Cardiac septum (tissue), 1 donor: ENCODE results near the gene PCCA. TPM values are rescaled to one million over a fixed set of nuclear protein-coding genes. Genes with fewer than 3 reads are reported as not detected.
"Not testable (repeated sequence)": the region's sequence is repeated elsewhere in the genome, so short reads cannot be mapped to it uniquely, and the experiment has no call there.

ENCODE experiments used
- DNase-seq: peaks from one replicate; pipeline ENCODE4 v3.0.0-alpha.2; 2020; ENCODE audit warnings: low spot score
- intact Hi-C: fragments of 100-400 bp; cut with DNase I; formaldehyde crosslinking; loops from one replicate; pipeline ENCODE4 v1.14.0; 2022
- long read RNA-seq: library from polyadenylated mRNA; unstranded; transcript quantifications from one replicate; pipeline ENCODE4 v2.0.0, GENCODE V29; 2021
- total RNA-seq: library from RNA; stranded (reverse); fragmentation: NEBNext Ultra II Directional; extraction: Animal tissue kit (Norgen Biotek cat#: 25700); gene quantifications from one replicate; pipeline ENCODE4 v1.2.1, GENCODE V29; 2021
- donor health status: DM: no; HTN: no; CAD: no.

Gene PCCA, protein sequence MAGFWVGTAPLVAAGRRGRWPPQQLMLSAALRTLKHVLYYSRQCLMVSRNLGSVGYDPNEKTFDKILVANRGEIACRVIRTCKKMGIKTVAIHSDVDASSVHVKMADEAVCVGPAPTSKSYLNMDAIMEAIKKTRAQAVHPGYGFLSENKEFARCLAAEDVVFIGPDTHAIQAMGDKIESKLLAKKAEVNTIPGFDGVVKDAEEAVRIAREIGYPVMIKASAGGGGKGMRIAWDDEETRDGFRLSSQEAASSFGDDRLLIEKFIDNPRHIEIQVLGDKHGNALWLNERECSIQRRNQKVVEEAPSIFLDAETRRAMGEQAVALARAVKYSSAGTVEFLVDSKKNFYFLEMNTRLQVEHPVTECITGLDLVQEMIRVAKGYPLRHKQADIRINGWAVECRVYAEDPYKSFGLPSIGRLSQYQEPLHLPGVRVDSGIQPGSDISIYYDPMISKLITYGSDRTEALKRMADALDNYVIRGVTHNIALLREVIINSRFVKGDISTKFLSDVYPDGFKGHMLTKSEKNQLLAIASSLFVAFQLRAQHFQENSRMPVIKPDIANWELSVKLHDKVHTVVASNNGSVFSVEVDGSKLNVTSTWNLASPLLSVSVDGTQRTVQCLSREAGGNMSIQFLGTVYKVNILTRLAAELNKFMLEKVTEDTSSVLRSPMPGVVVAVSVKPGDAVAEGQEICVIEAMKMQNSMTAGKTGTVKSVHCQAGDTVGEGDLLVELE
- total RNA-seq: 51.2 TPM
- long read RNA-seq, transcript PCCA-202 (24 exons, 2,494 nt): major isoform, 58 of 89 reads
- long read RNA-seq, transcript PCCA-201 (23 exons, 2,418 nt): minor isoform, 7 of 89 reads
- long read RNA-seq, partial matches to known transcripts: 4 of 89 reads
- long read RNA-seq, other reads (novel, unspliced or antisense): 20 of 89 reads

DNA sequence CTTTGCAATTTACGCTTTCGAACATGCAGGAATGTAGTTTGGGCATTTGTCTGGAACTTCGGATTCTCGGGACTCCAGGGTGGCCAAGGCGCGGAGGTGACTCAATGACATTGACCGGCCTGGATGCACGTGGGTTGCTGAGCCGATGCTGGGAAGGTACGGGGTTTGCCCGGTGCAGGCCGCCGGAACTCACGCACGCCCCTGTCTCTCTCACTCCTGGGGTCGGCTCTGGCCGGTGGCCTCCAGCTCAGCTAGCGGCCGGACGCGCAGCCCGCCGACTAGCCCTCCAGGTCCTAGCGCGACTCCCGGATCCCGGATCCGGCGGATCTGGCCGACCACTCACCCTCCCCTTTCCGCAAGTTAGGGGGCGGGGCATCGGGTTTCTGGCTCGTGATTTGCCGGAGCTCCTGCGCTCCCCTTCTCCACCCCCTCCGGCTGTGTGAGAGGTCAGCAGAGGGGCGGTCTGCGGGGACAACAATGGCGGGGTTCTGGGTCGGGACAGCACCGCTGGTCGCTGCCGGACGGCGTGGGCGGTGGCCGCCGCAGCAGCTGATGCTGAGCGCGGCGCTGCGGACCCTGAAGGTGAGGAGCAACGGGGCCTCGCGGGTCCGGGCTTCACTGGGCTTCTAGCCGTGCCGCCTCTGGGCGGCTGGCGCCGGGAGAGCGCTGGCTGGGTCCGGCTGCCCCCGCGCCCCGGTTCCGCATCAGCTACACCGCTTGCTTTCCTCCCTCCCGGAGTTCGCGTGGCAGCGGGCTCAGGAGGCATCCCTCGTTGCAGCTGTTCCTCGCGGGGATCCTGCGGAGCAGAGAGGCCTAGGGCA, at the start of gene PCCA:
Gene PCCA (plus strand): TSS at position 450 of the 821 bp plus-strand sequence. CDS start 28 bp downstream, at position 478.
- intact Hi-C loops: no loop called here
- DNase-seq: peak; percentile 96

DNA sequence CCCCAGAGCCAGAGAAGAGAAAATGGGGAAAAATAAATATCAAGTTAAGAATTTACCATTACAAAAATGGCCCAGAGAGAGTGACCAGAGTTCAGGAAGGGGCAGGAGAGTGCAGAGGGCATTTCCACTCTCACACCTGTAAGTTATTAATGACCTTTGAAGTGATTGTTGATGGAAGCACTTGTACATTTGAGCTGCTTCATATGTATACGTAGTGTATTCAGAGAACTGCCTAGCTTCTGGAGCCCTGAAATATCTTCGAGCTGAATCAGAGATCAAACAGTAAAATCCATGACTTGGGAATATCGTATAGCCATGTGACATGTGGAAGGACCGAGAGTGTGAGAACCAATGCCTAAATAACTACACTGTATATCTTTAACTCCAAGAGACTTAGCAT, 49.2 kb upstream of the PCCA start:
- DNase-seq: no peak
- intact Hi-C loops: no loop called here

DNA sequence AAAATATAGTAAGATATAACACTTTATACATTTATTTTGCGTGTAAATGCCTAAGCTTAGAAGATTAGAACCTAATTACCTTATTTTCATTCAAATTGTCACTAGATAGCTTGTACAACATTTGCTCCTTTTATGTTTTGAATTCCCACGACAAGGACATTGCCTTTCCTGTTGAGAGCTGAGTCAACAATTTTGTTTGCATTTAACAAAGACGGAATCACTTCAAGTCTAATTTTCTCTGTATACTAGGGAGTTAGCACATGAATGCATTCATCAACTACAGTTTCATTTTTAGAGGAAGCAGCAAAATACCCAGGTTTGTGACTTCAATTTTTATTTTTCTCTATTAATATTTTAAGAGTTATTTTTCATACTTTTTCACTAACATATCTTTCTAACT, 48.7 kb upstream of the PCCA start:
- intact Hi-C loops: no loop called here
- no peak for DNase-seq

DNA sequence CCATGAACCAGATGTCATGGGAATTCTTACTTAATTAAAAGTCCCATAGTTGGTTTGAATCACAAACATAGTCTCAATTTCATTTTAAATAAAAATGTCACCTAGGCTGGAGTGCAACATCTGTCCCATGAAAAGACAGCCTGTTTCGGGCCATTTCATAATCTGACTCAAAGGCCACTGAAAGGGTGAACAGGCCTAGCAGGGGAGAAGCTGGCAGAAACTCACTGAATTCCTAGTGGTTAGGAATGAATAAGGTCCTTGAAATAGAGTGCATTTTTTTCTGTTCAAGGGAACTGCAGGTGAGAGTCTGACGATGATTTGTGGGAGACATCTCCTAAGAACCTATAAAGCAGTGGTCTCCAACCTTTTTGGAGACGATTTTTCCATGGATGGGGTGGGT, 44.0 kb upstream of the PCCA start:
- intact Hi-C loops: no loop called here
- no peak for DNase-seq

DNA sequence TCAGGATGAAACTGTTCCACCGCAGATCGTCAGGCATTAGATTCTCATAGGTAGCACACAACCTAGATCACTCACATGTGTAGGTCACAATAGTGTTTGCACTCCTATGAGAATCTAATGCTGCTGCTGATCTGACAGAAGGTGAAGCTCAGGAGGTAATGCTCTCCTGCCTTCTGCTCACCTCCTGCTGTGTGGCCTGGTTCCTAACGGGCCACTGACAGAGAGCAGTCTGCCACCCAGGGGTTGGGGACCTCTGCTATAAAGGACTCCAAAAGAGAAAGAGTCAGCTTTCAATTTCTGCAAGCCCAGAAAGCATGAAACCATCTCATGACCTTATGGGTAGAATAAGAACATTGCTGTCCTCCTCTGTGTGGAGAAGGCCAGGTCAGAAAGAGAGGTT, 43.5 kb upstream of the PCCA start:
- no peak for DNase-seq
- intact Hi-C loops: no loop called here

DNA sequence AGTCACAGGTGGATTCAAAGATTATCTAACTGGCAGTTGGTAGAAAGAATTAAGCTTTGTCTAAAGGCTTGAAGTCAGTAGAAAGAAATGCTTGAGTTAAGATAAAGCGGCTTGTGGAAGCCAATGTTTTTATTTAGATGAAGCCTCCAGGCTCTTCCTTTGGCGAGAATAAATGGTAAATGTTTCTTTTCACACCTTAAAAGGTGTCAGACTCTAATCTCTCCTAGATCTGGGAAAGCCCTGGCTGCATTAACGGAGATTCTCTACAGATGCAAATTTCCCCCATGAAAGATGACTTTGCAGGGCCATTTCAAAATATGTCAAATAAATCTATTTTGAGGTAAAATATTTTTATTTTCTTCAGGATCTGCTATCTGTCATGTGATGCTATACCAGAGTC, 37.8 kb upstream of the PCCA start:
- intact Hi-C loops: no loop called here
- no peak for DNase-seq

DNA sequence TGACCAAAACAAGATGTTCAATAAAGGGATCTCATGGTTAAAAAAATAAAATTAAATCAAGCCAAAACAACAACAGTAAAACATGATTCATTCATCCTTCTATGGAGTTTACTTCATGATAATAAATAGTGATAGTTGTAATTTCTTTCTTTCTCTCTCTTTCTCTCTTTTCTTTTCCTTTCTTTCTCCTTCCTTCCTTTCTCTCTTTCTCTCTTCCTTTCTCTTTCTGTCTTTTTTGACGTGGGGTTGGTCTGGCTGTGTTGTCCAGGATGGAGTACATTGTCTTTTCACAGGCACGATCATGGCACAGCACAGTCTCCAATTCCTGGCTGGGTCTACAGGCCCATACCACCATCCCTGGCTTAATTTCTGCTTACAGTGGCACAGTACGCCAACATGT, 29.1 kb upstream of the PCCA start:
- DNase-seq: no peak
- intact Hi-C loops: no loop called here

DNA sequence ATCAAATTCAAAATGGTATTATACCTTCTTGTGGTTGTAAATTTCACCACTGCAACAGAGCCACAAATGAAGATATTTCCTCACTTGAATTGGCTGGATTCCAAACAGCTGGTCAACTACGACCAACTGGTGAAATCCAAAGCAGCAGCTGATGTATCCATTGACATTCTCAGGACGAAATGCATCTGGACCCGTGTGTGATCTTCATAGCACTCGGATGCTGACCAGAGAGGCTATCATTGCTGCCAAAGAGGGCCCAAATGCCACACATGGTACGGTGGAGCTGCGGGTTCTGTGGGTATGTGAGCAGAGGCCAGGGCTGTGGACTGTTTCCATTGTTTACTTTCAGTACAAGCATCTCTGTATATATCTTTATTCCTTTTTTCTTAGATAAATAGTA, 25.6 kb upstream of the PCCA start:
- no peak for DNase-seq
- intact Hi-C loops: no loop called here

DNA sequence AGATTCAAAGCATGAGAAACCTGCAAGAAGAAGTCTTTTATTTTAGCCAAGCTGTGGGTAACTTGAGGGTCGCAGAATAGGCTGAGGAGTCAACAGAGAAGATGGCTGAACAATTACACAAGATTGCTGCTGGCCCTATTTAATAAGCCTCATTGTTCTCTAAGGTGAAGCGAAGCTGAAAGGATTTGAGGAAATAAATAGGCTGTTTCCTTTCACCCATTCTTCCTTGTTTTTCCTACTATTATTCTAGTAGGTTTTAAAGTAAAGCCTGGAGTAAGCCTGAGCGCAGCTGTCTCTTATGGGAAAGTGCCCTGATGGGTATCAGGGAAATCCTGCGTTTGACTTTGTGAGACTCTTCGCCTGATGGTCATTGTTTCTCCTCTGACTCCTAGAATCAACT, 25.0 kb upstream of the PCCA start:
- intact Hi-C loops: no loop called here
- DNase-seq: no peak

DNA sequence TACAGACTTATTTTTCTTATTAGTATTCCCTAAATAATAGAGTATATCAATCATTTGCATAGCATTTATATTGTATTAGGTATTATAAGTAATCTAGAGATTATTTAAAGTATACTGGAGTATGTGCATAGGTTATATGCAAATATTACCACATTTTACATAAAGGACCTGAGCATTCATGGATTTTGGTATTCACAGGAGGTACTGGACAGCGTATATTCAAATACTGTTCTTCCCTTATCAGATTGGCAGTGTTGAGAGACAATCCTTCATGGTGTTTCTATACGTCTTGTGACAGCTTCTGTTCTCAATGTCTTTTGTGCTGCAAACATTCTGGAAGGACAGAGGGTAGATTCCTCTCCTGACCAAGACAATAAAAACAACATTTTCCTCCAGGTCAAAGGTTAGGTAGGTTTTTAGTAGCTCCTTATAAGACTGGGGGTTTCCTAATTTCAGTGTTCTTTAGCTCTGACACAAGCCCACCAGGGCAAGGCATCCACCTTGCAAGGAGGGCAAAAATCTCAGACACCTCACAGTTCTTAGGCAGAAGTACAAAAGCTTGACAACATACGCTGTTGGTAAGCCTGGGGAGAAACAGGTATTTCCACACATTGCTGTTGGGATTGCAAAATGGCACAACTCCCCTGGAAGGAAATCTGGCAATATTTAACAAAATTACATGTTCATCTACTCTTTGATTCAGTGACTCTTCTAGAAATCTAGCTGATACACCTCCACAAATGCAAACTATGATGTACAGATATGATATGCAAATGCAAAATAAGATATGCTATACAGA, 20.6 kb upstream of the PCCA start:
- no peak for DNase-seq
- intact Hi-C loops: no loop called here

DNA sequence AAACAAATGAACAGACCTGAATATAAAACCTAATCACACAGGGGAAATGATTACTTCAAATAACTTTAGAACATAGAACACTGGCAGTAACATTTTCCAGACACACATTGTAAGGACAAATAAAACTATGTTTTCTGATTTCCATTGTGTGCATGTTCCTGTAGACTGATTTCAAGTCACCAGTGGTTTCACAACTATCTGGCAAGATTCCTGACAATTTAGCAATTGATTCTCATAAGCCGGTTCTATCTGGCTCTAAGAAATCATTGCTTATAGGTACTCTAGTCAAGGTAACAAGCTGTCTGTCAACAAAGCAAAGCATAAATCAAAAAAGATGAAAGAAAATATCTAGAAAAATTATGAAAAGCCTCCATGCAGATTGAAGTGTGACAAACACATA, 19.6 kb upstream of the PCCA start:
- DNase-seq: no peak
- intact Hi-C loops: no loop called here

DNA sequence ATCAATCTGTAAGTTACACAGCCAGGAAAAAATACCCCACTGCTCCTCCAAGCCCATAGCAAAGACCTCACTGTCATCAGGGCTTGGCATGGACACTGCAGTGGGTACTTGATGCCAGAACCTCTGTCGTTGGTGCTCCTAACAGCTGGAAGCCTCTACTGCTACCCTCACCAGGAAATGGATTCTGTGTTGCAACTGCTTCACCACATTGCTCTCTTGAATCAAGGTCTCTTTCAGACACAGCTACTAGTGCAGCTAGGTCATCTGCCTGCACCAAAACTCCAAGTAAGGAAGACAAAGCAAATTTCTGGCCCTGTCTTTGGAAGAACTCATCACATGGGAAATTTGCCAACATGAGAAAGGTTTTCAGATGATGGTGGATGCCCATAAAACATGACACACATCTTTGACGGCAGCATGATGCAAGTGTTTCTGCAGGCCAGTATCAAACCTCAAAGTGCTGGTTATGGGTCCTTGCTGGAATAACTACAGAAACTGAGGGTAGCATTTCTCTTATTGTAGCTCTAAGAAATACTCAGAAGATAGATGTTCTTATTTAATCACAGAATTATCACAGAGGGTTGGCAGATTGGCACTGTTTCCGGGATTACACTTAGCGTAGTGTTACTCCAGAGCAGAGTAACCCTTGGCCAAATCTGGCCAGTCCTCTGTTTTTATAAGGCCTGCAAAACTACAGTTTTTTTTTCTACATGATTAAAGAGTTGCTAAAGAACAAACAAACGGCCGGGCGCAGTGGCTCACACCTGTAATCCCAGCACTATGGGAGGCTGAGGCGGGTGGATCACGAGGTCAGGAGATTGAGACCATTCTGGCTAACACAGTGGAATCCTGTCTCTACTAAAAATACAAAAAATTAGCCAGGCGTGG, 12.9 kb upstream of the PCCA start:
- intact Hi-C loops: no loop called here
- no peak for DNase-seq

DNA sequence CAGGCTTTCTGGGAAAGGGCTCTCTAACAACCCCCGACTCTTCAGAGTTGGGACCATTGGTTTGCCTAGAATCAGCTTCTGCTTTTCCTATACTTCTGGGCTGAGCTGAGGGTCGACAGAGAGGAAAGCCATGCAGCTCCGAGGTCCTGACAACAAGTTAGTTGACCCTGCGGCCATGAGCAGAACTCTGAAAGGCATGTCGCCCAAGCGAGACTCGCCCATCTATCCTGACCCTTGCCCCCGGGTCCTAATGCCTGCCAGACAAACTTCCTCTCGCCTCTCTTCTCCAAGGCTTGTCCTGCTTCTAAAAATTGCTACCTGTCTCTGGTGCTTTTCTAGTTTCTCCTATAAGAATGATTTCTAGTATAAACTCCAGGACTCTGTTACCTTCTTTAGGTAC, 9.9 kb upstream of the PCCA start:
- DNase-seq, intact Hi-C loops: not testable (repeated sequence)

DNA sequence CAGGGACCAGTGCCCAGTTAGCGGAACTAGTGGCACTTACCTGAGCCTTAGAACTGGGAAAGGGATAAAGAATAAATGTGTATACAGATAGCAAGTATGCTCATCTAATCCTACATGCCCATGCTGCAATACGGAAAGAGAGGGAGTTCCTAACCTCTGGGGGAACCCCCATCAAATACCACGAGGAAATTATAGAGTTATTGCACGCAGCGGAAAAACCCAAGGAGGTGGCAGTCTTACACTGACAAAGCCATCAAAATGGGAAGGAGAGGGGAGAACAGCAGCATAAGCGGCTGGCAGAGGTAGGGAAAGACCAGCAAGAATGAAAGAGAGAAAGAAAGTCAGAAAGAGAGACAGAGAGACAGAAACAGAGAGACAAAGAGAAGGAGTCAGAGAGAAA, 5.5 kb upstream of the PCCA start:
- intact Hi-C loops, DNase-seq: not testable (repeated sequence)

DNA sequence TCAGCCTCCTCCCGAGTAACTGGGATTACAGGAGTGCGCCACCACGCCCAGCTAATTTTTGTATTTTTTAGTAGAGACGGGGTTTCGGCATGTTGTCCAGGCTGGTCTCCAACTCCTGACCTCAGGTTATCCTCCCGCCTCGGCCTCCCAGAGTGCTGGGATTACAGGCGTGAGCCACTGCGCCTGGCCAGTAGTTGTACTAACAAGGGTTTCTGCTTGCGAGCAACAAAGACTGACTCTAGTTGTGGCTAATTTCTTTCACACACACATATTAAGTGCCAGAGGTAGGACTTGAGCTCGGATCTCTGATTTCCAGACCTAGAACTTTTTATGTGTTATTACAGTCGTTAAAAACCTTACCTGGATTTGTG, 635 bp upstream of the PCCA start:
- intact Hi-C loops: no loop called here
- DNase-seq: no peak

DNA sequence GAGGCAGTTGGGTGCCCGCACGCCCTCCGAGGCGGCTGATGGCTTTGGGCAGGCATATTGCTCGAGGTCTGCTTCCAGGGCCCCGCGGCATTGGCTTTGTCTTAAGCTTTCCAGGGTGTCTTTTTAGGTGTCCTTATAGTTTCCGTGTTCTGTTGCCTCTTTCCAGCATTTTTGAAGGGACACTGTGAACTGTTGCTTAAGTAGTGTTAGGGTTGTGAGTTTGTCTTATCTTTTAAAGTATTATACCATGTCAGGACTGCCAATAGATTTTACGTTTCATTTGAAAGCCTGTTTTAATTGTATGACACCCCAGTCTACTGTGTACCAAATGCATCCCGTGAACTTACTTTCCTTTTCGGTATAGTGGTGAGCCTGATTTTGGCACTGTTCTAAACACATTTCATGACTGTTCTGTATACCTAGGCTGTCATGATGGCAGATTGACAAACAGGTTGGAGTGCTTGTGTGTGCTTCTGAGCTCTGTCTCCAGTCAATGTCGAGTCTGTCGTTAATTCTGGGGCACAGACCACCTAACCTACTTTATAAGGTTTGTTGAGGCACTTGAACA, 656 bp downstream of the PCCA start:
- DNase-seq: no peak
- intact Hi-C loops: no loop called here

DNA sequence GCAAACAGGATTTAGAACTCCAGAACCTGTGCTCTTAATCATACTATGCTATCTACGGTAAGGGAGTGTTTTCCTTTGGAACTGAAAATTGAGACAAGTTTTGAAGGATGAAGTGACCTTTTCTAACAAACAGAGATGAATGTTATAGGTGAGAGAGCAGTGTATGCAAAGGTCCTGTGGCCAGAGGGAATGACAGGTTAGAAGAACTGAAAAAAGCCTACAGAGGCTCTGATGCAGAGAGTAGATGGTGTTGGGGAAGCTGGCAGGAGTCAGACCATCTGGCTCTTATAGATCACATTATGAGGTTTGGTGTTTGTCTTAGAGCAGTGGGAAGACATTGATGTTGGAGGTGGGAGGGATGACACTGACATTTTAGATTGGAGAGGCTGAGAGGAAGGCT, 2.0 kb downstream of the PCCA start:
- no peak for DNase-seq
- intact Hi-C loops: no loop called here

DNA sequence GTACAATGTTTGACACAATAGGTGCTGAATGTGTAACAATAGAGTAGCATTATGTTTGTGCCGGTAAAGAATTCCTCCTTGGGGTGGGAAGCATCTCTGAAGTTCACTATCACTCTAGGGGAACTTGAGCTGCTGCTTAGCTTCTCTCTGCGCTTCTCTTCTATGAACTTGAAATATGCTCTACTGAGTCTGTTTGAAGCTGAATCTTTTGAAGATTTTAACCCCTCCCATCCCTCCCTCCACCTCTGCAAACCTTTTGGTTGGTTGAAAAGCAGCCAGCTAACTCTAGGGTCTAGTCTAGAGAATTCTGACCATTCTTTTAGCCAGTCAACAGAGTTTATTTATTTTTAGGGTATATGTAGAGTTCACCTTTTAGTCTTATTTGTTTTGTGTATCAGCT, 2.5 kb downstream of the PCCA start:
- intact Hi-C loops: no loop called here
- no peak for DNase-seq
